Kidney (tissue), 14 donors: Measurements from ENCODE around the gene GSTM5. TPM values are rescaled to one million over a fixed set of nuclear protein-coding genes. Genes with fewer than 3 reads are reported as not detected.
"Not testable (repeated sequence)": the region's sequence is repeated elsewhere in the genome, so short reads cannot be mapped to it uniquely, and the experiment has no call there.

Source experiments
- DNase-seq, 5 donors: peaks; one replicate each; pipeline ENCODE4 v3.0.0-alpha.2; 2013 to 2020
- FAIRE-seq: peaks from 2 replicates; lab custom pipeline; 2012; peaks lifted over from hg19 to GRCh38; lab: Jason Lieb, UNC
- H3K27ac ChIP-seq, 2 donors: one replicate each; pipeline ENCODE4 v1.7.0; 2013; ENCODE audit warnings: low read depth in 2 of 2, low read length in 2 of 2, inconsistent platforms in 1 of 2
- H3K27me3 ChIP-seq: one replicate; pipeline ENCODE4 v1.7.1; 2013; ENCODE audit warnings: low read length, inconsistent platforms; ENCODE audit not compliant: control insufficient read depth, insufficient read depth
- H3K36me3 ChIP-seq, 3 donors: one replicate each; pipeline versions ENCODE4 v1.7.0 to v1.7.1; 2013; ENCODE audit warnings: low read length in 3 of 3, control low read depth in 1 of 3, inconsistent platforms in 1 of 3; ENCODE audit not compliant: insufficient read depth in 3 of 3, control insufficient read depth in 2 of 3
- H3K4me1 ChIP-seq, 3 donors: one replicate each; pipeline versions ENCODE4 v1.7.0 to v1.7.1; 2013; ENCODE audit warnings: low read length in 3 of 3, inconsistent platforms in 1 of 3, low read depth in 1 of 3; ENCODE audit not compliant: control insufficient read depth in 2 of 3, insufficient read depth in 2 of 3
- H3K4me3 ChIP-seq, 3 donors: one replicate each; pipeline versions ENCODE4 v1.7.0 to v1.8.1; 2013; ENCODE audit warnings: low read length in 3 of 3, control low read depth in 1 of 3, inconsistent platforms in 1 of 3
- H3K9ac ChIP-seq, 3 donors: one replicate each; pipeline versions ENCODE4 v1.7.0 to v1.7.1; 2013; ENCODE audit warnings: low read length in 3 of 3, control low read depth in 1 of 3, inconsistent platforms in 1 of 3
- H3K9me3 ChIP-seq, 3 donors: one replicate each; pipeline versions ENCODE4 v1.7.0 to v1.7.1; 2013; ENCODE audit warnings: low read length in 3 of 3, control low read depth in 1 of 3, inconsistent platforms in 1 of 3; ENCODE audit not compliant: control insufficient read depth in 2 of 3, insufficient read depth in 1 of 3
- CTCF ChIP-seq: IDR thresholded peaks from 3 replicates; pipeline ENCODE4 v1.5.1; 2012; ENCODE audit warnings: mild to moderate bottlenecking, moderate library complexity, borderline replicate concordance; ENCODE audit not compliant: insufficient read depth; ENCODE audit errors: extremely low read depth
- intact Hi-C: fragments of 100-400 bp; cut with DNase I; formaldehyde crosslinking; loops from one replicate; pipeline ENCODE4 v1.11.1; 2022
- polyA plus RNA-seq: library from polyadenylated mRNA; stranded (reverse); fragments of 350-450 nt; fragmentation: Illumina TruSeq; extraction: RNeasy Lipid Tissue Mini Kit (QIAGEN cat#74804); gene quantifications from one replicate; pipeline ENCODE4 v1.2.3, GENCODE V29; 2014; ENCODE audit warnings: low read depth, low replicate concordance; ENCODE audit not compliant: insufficient read depth
- total RNA-seq: library from RNA; stranded (reverse); fragmentation: NEBNext Ultra II Directional; extraction: Animal tissue kit (Norgen Biotek cat#: 25700); gene quantifications from one replicate; pipeline ENCODE4 v1.2.1, GENCODE V29; 2021
- donor health status: control.
- donor health status: control.
- donor health status: control.
- donor health status: control.
- donor health status: control.
- donor health status: DM: yes; HTN: yes; CAD: no.
- donor health status: Normal renal cell carcinoma (clear cell type).

The GSTM5 gene
- total and polyA plus RNA-seq, 2 donors from 2014 or later: 4.2 to 9.1 TPM

GRCh38 chr1:109733236-109733870, 21.3 kb downstream of the GSTM5 start:
- Histone ChIP-seq H3K4me1 (peaks cover 0 to 4% (median 0%) of the 10 kb centered on the region in 3 donors), H3K9me3 (no peaks in the 10 kb centered on the region), H3K36me3 (peaks cover 0 to 6% (median 2%) of the 10 kb centered on the region in 3 donors), H3K9ac (no peak overlapping the region), H3K4me3 (no peak overlapping the region), H3K27ac (peak overlapping the region in 1 of 2 donors; percentile 28), H3K27me3 (no peaks in the 10 kb centered on the region)
- intact Hi-C loops: no loop called here
- no peak for FAIRE-seq
- peak in 1 of 5 donors; percentile 17 for DNase-seq
- TF ChIP-seq CTCF: no peak

DNA sequence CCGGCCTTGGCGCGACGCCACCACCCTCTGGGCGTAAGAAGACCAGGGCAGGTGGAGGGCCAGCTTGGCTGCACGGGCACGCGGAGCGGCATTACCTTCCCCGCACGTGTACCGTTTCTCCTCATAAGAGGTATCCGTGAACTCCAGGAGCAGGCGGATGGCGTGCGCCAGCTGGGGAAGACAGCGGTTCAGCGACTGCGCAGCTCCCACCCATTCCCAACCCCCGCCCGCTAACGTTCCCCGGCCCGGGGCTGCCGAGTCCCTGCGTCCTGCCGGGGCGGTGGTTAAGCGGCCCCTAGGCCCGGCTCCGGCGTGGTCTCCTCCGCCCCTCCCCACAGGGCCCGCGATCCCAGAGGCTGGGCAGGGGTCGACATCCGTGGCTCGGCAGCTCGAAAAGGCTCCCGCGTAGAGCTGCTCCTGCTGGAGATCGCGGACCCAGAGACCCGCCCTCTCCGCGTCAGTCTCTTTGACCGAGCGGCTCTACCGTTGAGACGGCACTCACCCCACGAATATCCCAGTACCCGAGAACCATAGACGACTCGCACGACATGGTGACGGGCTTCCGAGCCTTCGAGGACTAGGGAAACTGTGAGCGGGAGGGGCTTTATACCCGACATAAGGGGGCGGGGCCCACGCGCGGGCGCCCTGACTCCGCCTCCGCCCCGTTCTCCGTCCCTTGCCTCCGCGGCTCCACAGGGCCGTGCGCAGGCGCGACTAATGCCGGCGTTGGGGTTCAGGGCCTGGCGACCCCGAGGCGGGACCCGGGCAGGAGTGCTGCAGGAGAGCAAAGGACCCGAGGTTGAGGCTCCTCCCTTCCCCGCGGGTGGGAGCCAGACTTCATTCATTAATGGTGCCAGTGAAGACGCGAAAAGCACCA, 27.9 kb downstream of the GSTM5 start:
- TF ChIP-seq CTCF: no peak
- H3K36me3 ChIP-seq: peaks cover 0 to 6% (median 2%) of the 10 kb centered on the region in 3 donors
- peaks cover 0 to 7% (median 4%) of the 10 kb centered on the region in 3 donors for H3K4me1 ChIP-seq
- peak overlapping the region; percentile 69 to 78 (median 70) for H3K4me3 ChIP-seq
- no peaks in the 10 kb centered on the region for H3K9me3 ChIP-seq
- DNase-seq (peak; percentile 83 to 92 (median 89)), FAIRE-seq (no peak)
- no peaks in the 10 kb centered on the region for H3K27me3 ChIP-seq
- intact Hi-C loops: no loop called here
- peak overlapping the region; percentile 65 to 88 for H3K27ac ChIP-seq
- peak overlapping the region; percentile 24 to 62 (median 58) for H3K9ac ChIP-seq

DNA sequence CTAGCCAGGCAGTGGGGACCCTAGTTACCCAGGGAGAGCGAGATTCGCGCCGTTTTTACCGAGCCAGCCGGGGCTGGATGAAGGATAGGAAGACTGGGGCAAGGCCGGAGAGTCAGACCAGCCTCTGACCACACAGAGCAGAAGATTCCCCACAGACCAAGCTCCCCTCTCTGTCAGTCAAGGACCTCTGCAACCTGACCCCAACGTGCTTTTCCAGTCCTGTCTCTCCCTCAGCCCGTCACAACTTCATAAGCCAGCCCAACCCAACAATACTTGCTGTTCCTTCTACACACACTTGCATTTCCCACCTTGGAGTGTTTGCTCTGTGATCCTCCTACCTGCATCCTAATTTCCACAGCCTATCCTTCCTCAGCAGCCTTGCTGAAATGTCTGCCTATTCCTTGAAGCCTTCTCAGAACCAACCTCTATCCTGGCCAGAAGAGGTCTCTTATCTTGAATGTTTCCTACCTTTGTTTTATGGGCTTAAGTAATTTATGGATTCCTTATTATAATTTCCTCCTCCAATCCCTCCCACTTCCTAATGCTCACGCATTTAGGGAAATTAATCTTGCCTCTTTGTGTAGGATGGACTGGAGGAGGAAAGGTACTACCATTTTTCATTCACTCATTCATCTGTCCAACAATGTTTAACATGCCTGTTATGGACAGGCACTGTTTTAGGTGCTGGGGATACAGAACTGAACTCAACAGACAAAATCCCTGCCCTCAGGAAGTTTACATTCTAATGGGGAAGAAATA, 28.7 kb downstream of the GSTM5 start, which contains the start of gene GSTM3:
Gene GSTM3, minus strand, starts transcription at position 424 of the 759 bp plus-strand sequence. CDS start 751 bp downstream, outside the sequence.
- FAIRE-seq: no peak
- H3K9me3 ChIP-seq: no peaks in the 10 kb centered on the region
- peak within 1 kb of the TSS; percentile 69 to 78 (median 70) for H3K4me3 ChIP-seq
- H3K27me3 ChIP-seq: no peaks in the 10 kb centered on the region
- H3K4me1 ChIP-seq: peaks cover 0 to 7% (median 4%) of the 10 kb centered on the region in 3 donors
- H3K36me3 ChIP-seq: peaks cover 0 to 6% (median 2%) of the 10 kb centered on the region in 3 donors
- no peak for TF ChIP-seq CTCF
- intact Hi-C loops: no loop called here
- peak within 1 kb of the TSS; percentile 24 to 62 (median 58) for H3K9ac ChIP-seq
- DNase-seq: no peak
- H3K27ac ChIP-seq: peak within 1 kb of the TSS; percentile 65 to 88

DNA sequence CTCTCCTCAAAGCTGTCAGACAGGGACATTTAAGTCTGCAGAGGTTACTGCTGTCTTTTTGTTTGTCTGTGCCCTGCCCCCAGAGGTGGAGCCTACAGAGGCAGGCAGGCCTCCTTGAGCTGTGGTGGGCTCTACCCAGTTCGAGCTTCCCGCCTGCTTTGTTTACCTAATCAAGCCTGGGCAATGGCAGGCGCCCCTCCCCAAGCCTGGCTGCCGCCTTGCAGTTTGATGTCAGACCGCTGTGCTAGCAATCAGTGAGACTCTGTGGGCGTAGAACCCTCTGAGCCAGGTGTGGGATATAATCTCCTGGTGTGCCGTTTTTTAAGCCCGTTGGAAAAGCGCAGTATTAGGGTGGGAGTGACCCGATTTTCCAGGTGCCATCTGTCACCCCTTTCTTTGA, 36.3 kb downstream of the GSTM5 start:
- H3K36me3 ChIP-seq, DNase-seq, H3K9me3 ChIP-seq, H3K27ac ChIP-seq, H3K9ac ChIP-seq, FAIRE-seq, intact Hi-C loops, H3K4me1 ChIP-seq, H3K27me3 ChIP-seq, H3K4me3 ChIP-seq: not testable (repeated sequence)
